NK-92 treated with Interleukin-12 subunit alpha and Interleukin-12 subunit beta, amount 100 ng/mL, for 24 hours (cell line): Measurements from ENCODE around the gene TJAP1.
"Not testable (repeated sequence)": the region's sequence is repeated elsewhere in the genome, so short reads cannot be mapped to it uniquely, and the experiment has no call there.

Experiments used
- DNase-seq: peaks from one replicate; lab custom pipeline; 2025; lab: John Stamatoyannopoulos, UW

TJAP1 gene

GRCh38 chr6:43481591-43482236 is 4.3 kb downstream of the TJAP1 start:
- no peak for DNase-seq

DNA sequence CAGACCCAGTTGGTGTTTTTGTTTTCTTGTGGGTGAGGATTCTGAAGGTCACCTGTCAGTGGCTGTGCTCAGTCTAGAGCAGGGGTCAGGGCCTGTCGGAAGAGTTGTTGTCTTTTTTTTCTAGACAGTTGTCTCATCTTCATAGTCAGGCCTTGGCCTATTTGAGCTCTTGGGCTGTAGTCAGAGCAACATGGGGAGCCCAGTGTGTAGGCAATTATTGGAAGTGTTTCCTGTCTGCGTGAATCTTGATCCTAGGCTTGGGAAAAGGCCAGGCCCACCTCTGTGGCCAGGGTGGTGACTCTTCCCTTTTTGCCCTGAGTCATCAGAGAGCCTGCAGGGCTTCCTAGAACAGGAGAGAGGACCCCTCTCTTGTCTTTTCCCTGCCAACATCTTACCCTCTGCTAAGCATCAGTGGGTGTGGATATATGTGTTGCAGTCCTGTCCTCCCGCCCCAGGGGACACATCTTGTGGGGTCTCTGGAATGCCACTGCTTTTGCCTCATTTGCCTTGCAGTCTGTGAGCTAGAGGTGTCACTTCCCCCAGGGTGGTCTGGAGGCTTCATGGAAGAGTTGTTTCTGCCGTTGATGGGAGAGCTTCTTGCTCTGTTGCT is 11.4 kb downstream of the TJAP1 start:
- no peak for DNase-seq

- DNase-seq = no peak
These were observed 12.1 kb downstream of the TJAP1 start for GRCh38 chr6:43489277-43490072.

DNA sequence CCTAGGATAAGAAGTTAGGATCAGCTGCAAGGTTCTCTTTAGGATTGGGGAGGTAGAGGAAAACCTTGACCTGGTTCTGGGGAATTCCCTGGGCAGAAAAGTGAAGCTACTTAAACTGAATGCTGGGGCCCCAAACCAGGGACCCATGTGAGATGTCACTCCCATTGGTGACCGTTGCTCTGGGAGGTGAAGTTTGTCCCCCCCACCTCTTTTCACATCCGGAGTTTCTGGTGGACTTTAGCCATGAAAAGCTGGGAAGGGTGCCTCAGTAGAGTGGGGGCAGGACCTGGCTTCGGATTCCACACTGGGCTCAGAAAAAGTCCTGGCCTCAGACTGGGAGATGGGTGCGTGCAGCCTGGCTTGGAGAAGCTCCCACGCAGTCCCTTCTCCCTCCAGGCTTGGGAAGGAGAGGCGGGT is 13.2 kb downstream of the TJAP1 start:
- DNase-seq = no peak

DNA sequence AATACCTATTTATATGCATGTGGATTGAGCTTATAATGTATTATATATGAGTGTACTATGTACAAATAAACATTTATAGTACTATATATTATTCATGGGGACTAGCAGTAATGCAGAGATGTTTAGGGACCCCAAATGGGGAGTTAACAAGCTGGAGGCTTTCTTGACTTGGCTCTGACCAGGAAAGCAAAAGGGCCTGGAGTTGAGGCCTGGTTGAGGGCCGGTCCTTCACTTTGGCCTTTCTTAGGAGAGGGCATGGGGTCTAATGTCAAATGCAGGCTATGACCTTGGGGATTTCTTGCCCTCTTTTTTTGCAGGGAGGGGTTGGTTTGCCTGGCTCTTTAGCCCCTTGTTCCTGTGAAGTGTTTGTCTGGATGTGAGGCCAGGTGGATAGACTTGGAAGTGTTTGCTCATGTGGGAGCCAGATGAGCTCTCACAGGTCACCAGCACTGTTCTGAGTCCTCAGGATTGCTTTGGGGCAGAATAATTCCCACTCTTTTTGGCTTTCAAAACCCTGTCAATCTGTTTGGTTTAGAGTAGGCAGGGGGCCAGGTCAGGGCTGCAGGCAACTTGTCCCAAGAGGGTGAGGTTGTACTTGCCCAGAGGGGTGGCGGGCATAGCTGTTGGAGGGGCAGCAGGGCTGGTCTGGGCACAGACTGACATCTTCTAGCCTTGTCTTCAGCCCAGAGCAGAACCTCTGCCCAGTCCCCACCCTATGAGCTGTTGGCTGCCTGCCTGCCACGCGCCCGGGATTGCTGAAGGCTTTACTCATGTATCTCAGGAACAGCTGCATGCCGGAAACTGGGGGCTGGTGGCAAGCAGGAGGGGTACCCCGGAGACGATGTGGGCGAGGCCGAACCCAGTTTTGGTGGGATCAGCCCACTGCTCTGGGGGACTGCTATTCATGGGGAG is 14.6 kb downstream of the TJAP1 start:
- no peak for DNase-seq

- DNase-seq = no peak
These were observed 15.3 kb downstream of the TJAP1 start for GRCh38 chr6:43492673-43493072.

- no peak for DNase-seq
These were observed 15.9 kb downstream of the TJAP1 start for GRCh38 chr6:43493230-43493629.

DNA sequence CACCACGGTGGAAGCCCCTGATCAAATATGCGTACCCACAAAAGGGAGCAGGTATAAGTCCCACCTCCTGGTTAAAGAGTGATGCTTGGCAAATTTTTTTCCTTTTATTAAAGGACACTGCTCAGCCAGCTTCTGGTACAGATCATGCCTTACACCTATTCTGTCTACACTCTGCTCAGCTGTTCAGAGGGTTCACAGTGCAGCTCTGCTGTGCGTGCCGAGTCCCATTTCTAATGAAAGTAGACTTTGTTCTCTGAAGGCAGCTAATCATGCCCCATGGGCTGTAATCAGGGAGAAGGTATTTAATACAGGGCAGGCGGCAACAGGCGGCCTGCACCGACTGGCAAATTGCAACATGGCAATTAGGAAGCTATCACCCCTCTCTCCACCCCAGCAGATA is 16.5 kb downstream of the TJAP1 start:
- no peak for DNase-seq

DNA sequence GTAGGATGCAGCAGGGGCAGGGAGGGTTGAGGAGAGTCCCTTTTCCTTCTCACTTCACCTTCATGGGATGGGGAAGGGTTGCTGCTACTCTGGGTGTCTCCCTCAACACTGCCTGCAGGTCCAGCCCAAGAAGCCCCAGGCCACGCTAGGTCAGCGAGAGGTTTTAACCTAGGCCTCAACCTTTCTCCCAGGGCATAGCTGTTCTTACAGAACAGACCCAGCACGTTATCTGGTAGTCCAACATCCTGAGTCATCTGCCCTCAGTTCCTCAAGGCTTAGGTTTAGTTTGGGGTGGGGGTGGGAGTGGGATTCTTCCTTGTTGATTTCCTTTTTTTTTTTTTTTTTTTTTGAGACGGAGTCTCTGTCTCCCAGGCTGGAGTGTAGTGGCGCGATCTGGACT is 17.0 kb downstream of the TJAP1 start:
- no peak for DNase-seq

DNA sequence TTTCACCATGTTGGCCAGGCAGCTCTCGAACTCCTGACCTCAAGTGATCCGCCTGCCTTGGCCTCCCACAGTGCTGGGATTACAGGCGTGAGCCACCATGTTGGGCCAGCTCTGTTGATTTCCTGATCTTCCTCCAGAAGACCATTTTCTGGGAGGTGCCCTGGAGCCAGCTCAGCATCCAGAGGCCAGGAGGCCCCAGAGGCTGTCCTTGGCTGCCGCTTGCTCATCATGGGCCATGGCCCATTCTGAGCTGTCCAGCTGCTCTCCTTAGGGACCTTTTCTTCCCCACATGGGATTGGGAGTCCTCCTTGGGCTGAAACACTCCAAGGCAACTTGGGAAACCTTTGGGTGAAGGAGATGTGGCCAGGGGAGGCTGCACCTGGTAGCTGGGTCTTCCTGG is 17.4 kb downstream of the TJAP1 start:
- no peak for DNase-seq

DNA sequence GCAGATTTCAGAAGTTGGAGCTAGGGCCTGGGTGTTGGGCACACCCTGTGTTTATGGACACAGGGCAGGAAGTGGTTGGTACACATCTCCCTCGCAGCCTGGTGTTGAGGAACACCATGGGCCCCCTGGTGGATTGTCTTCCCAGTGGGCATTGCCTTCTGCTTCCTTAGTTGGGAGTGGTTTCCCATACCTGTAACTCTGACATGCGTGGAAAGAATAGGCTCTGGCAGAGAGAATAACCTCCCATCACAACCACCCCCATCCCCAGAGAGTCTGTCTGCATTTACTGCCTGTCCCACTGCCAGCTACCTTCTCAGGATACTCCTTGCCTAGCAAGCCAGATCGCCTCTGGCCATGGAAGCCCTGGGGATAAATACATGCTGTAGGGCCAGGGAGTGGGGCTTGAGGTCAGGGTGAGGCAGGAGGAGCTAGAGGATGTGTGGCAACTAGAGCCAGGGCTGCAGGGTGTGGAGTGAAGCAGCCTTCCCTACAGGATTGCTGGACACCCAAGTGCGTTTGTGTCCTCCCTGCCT is 18.1 kb downstream of the TJAP1 start:
- DNase-seq = no peak

DNA sequence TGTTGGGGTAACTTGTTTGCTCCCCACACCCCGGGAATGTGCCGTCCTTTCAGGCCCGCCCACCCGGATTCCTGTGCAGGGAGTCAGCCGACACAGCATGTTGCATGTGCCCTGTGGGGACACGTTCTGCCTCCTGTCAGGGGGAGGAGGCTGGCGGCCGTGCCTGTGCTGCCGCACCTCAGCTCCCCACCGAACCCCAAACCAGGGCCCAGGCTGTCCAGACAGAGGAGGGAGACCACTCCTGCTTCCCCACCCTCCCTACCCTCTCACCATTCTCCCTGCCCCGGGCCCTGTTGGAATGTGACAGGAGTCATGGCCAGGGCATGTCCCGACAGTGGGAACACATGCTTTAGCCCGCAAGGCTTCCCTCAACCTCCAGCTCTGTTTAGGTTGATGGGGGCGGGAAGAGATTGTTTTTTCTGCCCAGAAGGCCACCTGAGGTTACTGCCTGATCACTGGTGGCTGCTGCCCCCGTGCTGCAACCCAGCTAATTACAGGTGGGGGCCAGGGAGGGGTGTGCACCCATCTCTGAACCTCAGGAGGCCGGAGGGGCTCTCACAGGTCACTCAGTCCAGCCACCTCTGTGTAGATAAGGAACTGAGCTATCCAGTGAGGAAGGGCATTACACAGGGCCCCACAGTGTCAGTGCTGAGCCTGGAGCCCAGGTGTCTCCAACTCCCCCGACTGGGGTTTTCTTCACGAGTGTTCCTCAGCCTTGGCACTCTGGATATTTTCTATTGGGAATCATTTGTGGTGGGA is 19.2 kb downstream of the TJAP1 start:
- DNase-seq = no peak

DNA sequence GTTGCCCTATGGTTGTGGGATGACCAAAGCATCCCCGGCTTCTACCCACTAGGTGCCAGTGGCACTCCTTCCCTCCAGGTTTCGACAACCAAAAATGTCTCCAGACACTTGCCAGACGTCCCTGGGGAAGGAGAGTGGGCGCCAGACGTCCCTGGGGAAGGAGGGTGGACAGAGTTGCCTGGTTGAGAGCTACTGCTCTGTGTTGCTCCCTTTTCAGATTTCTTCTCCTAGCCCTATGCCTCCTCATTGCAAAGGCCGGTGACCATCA is 19.7 kb downstream of the TJAP1 start:
- DNase-seq = no peak

- DNase-seq = no peak
These were observed 20.3 kb downstream of the TJAP1 start for GRCh38 chr6:43497689-43498088.

- not testable (repeated sequence) for DNase-seq
These were observed 20.9 kb downstream of the TJAP1 start for GRCh38 chr6:43498291-43498690.

- DNase-seq = no peak
These were observed 21.9 kb downstream of the TJAP1 start for GRCh38 chr6:43499028-43499815.

GRCh38 chr6:43500921-43501320 is 23.6 kb downstream of the TJAP1 start:
- DNase-seq = no peak

- no peak for DNase-seq
These were observed 25.3 kb downstream of the TJAP1 start for GRCh38 chr6:43502666-43503065.

- no peak for DNase-seq
These were observed 26.1 kb downstream of the TJAP1 start for GRCh38 chr6:43503443-43503842.

DNA sequence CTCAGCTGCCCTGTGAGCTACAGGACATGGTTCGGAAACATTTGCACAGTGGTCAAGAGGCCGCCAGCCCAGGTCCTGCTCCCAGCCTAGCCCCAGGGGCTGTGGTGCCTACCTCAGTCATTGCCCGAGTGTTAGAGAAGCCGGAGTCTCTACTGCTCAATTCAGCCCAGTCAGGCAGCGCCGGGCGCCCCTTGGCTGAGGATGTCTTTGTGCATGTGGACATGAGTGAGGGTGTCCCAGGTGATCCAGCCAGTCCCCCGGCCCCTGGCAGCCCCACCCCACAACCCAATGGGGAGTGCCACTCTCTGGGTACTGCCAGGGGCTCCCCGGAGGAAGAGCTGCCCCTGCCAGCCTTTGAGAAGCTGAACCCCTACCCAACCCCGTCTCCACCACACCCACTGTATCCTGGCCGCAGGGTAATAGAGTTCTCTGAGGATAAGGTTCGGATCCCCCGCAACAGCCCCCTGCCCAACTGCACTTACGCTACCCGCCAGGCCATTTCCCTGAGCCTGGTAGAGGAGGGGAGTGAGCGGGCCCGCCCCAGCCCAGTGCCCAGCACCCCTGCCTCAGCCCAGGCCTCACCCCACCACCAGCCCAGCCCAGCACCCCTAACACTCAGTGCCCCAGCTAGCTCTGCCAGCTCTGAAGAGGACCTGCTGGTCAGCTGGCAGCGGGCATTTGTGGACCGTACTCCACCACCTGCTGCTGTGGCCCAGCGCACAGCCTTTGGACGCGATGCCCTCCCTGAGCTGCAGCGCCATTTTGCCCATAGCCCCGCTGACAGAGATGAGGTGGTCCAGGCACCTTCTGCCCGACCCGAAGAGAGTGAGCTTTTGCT is 27.6 kb downstream of the TJAP1 start:
- no peak for DNase-seq
